GM12878 (cell line): Measurements from ENCODE around the gene RGS12.

Experiments
- GABPA ChIP-seq: IDR thresholded peaks from 2 replicates; pipeline ENCODE4 v1.6.1; 2014; ENCODE audit warnings: antibody characterized with exemption, low read depth, mild to moderate bottlenecking, inconsistent platforms
- POLR2AphosphoS2 ChIP-seq: IDR thresholded peaks from 2 replicates; pipeline ENCODE4 v1.6.1; 2011; ENCODE audit warnings: low read depth, mild to moderate bottlenecking, low read length, improper control_type of control experiment, moderate library complexity
- POLR2AphosphoS5 ChIP-seq: IDR thresholded peaks from 2 replicates; pipeline ENCODE4 v1.6.1; 2011; ENCODE audit warnings: mild to moderate bottlenecking, low read length, inconsistent platforms
- SMC3 ChIP-seq: IDR thresholded peaks from 2 replicates; pipeline ENCODE4 v1.6.1; 2011; ENCODE audit warnings: low read length, improper control_type of control experiment, borderline replicate concordance
- TF ChIP-seq, protein P1 (sequence below), 3 experiments: IDR thresholded peaks in 2 of 3; conservative IDR thresholded peaks in 1 of 3; 2 replicates each; pipeline ENCODE4 v1.5.1; 2011; ENCODE audit warnings: low read depth in 3 of 3, low read length in 3 of 3, mild to moderate bottlenecking in 3 of 3, control low read depth in 2 of 3, moderate library complexity in 2 of 3, inconsistent platforms in 1 of 3, mixed read lengths in 1 of 3; ENCODE audit not compliant: control insufficient read depth in 2 of 3, insufficient read depth in 1 of 3; ENCODE audit errors: extremely low read depth in 1 of 3

GRCh38 chr4:3283483-3283882, 9.3 kb upstream of the RGS12 start:
- TF ChIP-seq GABPA (no peak), POLR2AphosphoS5 (no peak), SMC3 (no peak), POLR2AphosphoS2 (no peak)
- TF ChIP-seq, protein P1, sequence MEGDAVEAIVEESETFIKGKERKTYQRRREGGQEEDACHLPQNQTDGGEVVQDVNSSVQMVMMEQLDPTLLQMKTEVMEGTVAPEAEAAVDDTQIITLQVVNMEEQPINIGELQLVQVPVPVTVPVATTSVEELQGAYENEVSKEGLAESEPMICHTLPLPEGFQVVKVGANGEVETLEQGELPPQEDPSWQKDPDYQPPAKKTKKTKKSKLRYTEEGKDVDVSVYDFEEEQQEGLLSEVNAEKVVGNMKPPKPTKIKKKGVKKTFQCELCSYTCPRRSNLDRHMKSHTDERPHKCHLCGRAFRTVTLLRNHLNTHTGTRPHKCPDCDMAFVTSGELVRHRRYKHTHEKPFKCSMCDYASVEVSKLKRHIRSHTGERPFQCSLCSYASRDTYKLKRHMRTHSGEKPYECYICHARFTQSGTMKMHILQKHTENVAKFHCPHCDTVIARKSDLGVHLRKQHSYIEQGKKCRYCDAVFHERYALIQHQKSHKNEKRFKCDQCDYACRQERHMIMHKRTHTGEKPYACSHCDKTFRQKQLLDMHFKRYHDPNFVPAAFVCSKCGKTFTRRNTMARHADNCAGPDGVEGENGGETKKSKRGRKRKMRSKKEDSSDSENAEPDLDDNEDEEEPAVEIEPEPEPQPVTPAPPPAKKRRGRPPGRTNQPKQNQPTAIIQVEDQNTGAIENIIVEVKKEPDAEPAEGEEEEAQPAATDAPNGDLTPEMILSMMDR (IDR thresholded peaks at IDR 0.05 in 2 of 3, conservative IDR thresholded peaks at IDR 0.05 in 1 of 3; ENCODE audit: control insufficient read depth in 2 of 3, extremely low read depth in 1 of 3, insufficient read depth in 1 of 3, low read depth in 3 of 3, low read length in 3 of 3), result no peak
